ENCODE measurements around the gene KLHL6.
"Not testable (repeated sequence)": the region's sequence is repeated elsewhere in the genome, so short reads cannot be mapped to it uniquely, and the experiment has no call there.

KLHL6 gene

GRCh38 chr3:183581496-183582155, 26.1 kb upstream of the KLHL6 start:
- TF ChIP-seq CTCF (IDR thresholded peaks at IDR 0.05; ENCODE audit: low read depth, low read length, missing control alignments): no peak
- DNase-seq (ENCODE audit: extremely low read depth, low read depth): no peak
- no peak overlapping the region for H3K4me3 ChIP-seq (replicated peaks; ENCODE audit: low read depth, low read length)

GRCh38 chr3:183579967-183580900, 24.7 kb upstream of the KLHL6 start:
- no peak for TF ChIP-seq CTCF (IDR thresholded peaks at IDR 0.05; ENCODE audit: low read depth, low read length, missing control alignments)
- no peak for DNase-seq (ENCODE audit: extremely low read depth, low read depth)
- no peak overlapping the region for H3K4me3 ChIP-seq (replicated peaks; ENCODE audit: low read depth, low read length)

DNA sequence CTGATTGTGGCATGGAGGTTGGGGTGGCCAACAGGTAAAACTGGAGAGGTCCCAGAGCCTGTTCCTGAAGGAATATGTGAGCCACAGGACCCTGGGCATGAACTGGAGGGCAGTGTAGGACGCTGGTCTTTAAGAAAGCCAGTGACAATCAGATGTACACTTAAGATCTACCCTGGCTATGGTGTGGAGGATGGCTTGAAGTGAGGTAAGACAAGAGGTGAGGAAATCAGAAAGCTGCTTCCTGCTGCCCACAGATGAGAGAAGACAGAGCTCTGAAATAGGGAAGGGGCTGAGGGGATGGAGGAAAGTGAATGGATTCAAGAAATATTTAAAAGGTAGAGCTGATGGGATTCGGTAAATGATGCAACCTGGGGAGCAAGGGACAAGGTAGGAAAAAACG, 22.7 kb upstream of the KLHL6 start:
- no peak for DNase-seq (ENCODE audit: extremely low read depth, low read depth)
- no peak for TF ChIP-seq CTCF (IDR thresholded peaks at IDR 0.05; ENCODE audit: low read depth, low read length, missing control alignments)
- H3K4me3 ChIP-seq (replicated peaks; ENCODE audit: low read depth, low read length): no peak overlapping the region

GRCh38 chr3:183577346-183577745, 21.8 kb upstream of the KLHL6 start:
- TF ChIP-seq CTCF (IDR thresholded peaks at IDR 0.05; ENCODE audit: low read depth, low read length, missing control alignments): no peak
- DNase-seq (ENCODE audit: extremely low read depth, low read depth): no peak
- no peak overlapping the region for H3K4me3 ChIP-seq (replicated peaks; ENCODE audit: low read depth, low read length)

DNA sequence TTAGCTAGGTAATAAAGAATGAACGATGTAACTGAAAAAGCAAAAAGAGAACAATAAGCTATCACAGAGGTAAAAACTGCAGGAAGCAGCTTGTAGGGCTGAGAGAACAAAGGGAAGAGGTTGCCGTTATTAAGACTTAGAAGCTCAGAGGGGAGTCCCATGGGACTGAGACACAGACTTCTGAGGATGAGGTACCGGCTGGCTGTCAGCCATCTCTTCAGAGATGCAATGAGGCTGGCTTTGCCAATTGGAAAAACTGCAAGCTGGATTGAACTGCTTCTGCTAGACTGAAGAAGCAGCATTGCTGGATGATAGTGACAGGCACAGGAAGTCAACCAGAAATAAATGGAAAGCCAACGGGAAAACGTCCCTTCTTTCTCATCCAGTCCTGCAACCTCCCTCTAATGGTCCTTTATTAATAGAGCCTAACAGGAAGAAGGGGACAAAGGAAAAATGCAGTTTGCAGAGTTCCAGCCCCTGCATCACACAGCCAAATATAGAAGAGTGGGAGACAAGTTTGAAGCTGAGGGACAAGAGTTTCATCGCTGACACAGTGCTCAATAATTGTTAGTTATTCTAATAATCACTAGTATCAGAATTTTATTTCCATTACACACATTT, 21.1 kb upstream of the KLHL6 start:
- no peak for DNase-seq (ENCODE audit: extremely low read depth, low read depth)
- no peak overlapping the region for H3K4me3 ChIP-seq (replicated peaks; ENCODE audit: low read depth, low read length)
- no peak for TF ChIP-seq CTCF (IDR thresholded peaks at IDR 0.05; ENCODE audit: low read depth, low read length, missing control alignments)

GRCh38 chr3:183572935-183573334, 17.4 kb upstream of the KLHL6 start:
- no peak for TF ChIP-seq CTCF (IDR thresholded peaks at IDR 0.05; ENCODE audit: low read depth, low read length, missing control alignments)
- no peak overlapping the region for H3K4me3 ChIP-seq (replicated peaks; ENCODE audit: low read depth, low read length)
- DNase-seq (ENCODE audit: extremely low read depth, low read depth): no peak

DNA sequence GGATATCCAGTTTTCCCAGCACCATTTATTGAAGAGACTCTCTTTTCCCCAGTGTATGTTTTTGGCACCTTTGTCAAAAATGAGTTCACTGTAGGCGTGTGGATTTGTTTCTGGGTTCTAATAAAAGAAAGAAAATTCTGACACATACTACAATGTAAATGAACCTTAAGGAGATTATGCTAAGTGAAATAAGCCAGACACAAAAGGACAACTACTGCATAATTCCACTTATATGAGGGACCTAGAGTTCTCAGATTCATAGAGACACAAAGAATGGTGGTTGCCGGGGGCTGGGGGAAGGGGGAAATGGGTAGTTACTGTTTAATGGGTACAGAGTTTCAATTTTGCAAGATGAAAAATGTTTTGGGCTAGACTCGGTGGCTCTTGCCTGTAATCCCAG, 14.7 kb upstream of the KLHL6 start:
- not testable (repeated sequence) for H3K4me3 ChIP-seq (replicated peaks; ENCODE audit: low read depth, low read length); DNase-seq (ENCODE audit: extremely low read depth, low read depth)
